PC-9 (cell line): ENCODE measurements around the gene C21orf58. TPM values are rescaled to one million over a fixed set of nuclear protein-coding genes. Genes with fewer than 3 reads are reported as not detected.

Experiments
- BruUV-seq: library from RNA; stranded (reverse); fragments of 400-500 nt; replicated peaks from 2 replicates; lab custom pipeline; 2021; lab: Mats Ljungman, UMichigan
- CTCF ChIA-PET: fragments of 300-600 bp; sonication (Branson Sonifier 250); formaldehyde crosslinking; loops from one replicate; lab custom pipeline; 2022; ENCODE audit warnings: antibody characterized with exemption; lab: Charles Lee
- POLR2A ChIA-PET: fragments of 300-600 bp; sonication (Branson Sonifier 250); formaldehyde crosslinking; loops from one replicate; lab custom pipeline; 2022; ENCODE audit warnings: antibody characterized with exemption; ENCODE audit not compliant: unreplicated experiment; lab: Charles Lee
- DNase-seq, 2 experiments: peaks; one replicate each; pipeline versions ENCODE4 v3.0.0 to v3.0.0-alpha.2; 2015 to 2022; ENCODE audit warnings: mixed read lengths in 1 of 2
- H2AFZ ChIP-seq: fragments of 200-600 bp; sonication (generic); 2 replicates; pipeline ENCODE4 v1.8.1; 2017; ENCODE audit warnings: antibody characterized with exemption
- H3F3A ChIP-seq: fragments of 200-600 bp; sonication (generic); 2 replicates; pipeline ENCODE4 v1.8.1; 2017; ENCODE audit warnings: antibody characterized with exemption, mild to moderate bottlenecking, low read depth; ENCODE audit not compliant: insufficient read depth
- H3K27ac ChIP-seq: fragments of 200-600 bp; sonication (generic); 2 replicates; pipeline ENCODE4 v1.6.1; 2016; ENCODE audit warnings: mixed run types
- H3K27me3 ChIP-seq: fragments of 200-600 bp; sonication (generic); 2 replicates; pipeline ENCODE4 v1.6.1; 2016; ENCODE audit warnings: low read depth, mixed run types; ENCODE audit not compliant: insufficient read depth
- H3K36me3 ChIP-seq: fragments of 200-600 bp; sonication (generic); 2 replicates; pipeline ENCODE4 v1.6.1; 2016; ENCODE audit warnings: low read depth, mixed run types
- H3K4me1 ChIP-seq: fragments of 200-600 bp; sonication (generic); replicated peaks from 2 replicates; pipeline ENCODE4 v1.6.1; 2016; ENCODE audit warnings: mixed run types; ENCODE audit not compliant: insufficient read depth
- H3K4me2 ChIP-seq: fragments of 200-600 bp; sonication (generic); 2 replicates; pipeline ENCODE4 v1.6.1; 2017; ENCODE audit warnings: mixed run types
- H3K4me3 ChIP-seq: fragments of 200-600 bp; sonication (generic); 2 replicates; pipeline ENCODE4 v1.6.1; 2016; ENCODE audit warnings: mixed run types
- H3K79me2 ChIP-seq: fragments of 200-600 bp; sonication (generic); 2 replicates; pipeline ENCODE4 v1.6.1; 2017; ENCODE audit warnings: low read depth, mixed run types
- H3K9me2 ChIP-seq: fragments of 200-600 bp; sonication (generic); 2 replicates; pipeline ENCODE4 v1.8.1; 2017; ENCODE audit warnings: mild to moderate bottlenecking; ENCODE audit not compliant: insufficient read depth
- H3K9me3 ChIP-seq: fragments of 200-600 bp; sonication (generic); 2 replicates; pipeline ENCODE4 v1.8.1; 2016; ENCODE audit warnings: low read depth; ENCODE audit not compliant: insufficient read depth
- H4K20me1 ChIP-seq: fragments of 200-600 bp; sonication (generic); 2 replicates; pipeline ENCODE4 v1.8.1; 2017; ENCODE audit not compliant: insufficient read depth
- CTCF ChIP-seq: fragments of 200-600 bp; sonication (generic); conservative IDR thresholded peaks from 2 replicates; pipeline ENCODE4 v1.6.1; 2017; ENCODE audit warnings: mixed run types, antibody characterized with exemption, mild to moderate bottlenecking, moderate library complexity
- EZH2 ChIP-seq: fragments of 200-600 bp; sonication (generic); IDR thresholded peaks from 2 replicates; pipeline ENCODE4 v1.8.0; 2017; ENCODE audit warnings: antibody characterized with exemption, low read depth
- intact Hi-C: fragments of 100-400 bp; cut with micrococcal nuclease; formaldehyde crosslinking; loops from one replicate; pipeline ENCODE4 v1.10.0; 2022; ENCODE audit not compliant: unreplicated experiment
- total RNA-seq: library from RNA; stranded (reverse); gene quantifications from 2 replicates; pipeline ENCODE4 v1.2.3, GENCODE V29; 2021

Gene C21orf58
- total RNA-seq, 1 experiment from 2014 or later: 28.9 TPM

- ChIA-PET CTCF (no interaction called here), POLR2A (no interaction called here)
- H3K4me2 ChIP-seq: no peak overlapping the region
- H3K4me1 ChIP-seq: no peaks in the 10 kb centered on the region
- no peak overlapping the region for H3K4me3 ChIP-seq
- no peak overlapping the region for H3K27ac ChIP-seq
- DNase-seq: no peak
- no peaks in the 10 kb centered on the region for H3F3A ChIP-seq
- no peak overlapping the region for H2AFZ ChIP-seq
- H3K9me2 ChIP-seq: no peaks in the 10 kb centered on the region
- no TSS peak for BruUV-seq
- intact Hi-C loops: no loop called here
- H4K20me1 ChIP-seq: no peaks in the 10 kb centered on the region
- no peaks in the 10 kb centered on the region for H3K9me3 ChIP-seq
- H3K36me3 ChIP-seq: no peaks in the 10 kb centered on the region
- no peaks in the 10 kb centered on the region for H3K79me2 ChIP-seq
- H3K27me3 ChIP-seq: no peaks in the 10 kb centered on the region
- TF ChIP-seq CTCF (no peak), EZH2 (no peak)
Measured at GRCh38 chr21:46361935-46362334, 38.3 kb upstream of the C21orf58 start.

GRCh38 chr21:46361176-46361575 lies 37.5 kb upstream of the C21orf58 start:
- Histone ChIP-seq H3K9me3 (no peaks in the 10 kb centered on the region), H3K36me3 (no peaks in the 10 kb centered on the region), H3K27me3 (no peaks in the 10 kb centered on the region), H3F3A (no peaks in the 10 kb centered on the region), H3K4me2 (no peak overlapping the region), H3K27ac (no peak overlapping the region), H3K4me1 (no peaks in the 10 kb centered on the region), H2AFZ (no peak overlapping the region), H3K4me3 (no peak overlapping the region), H3K9me2 (no peaks in the 10 kb centered on the region), H3K79me2 (no peaks in the 10 kb centered on the region), H4K20me1 (no peaks in the 10 kb centered on the region)
- POLR2A ChIA-PET: no interaction called here
- DNase-seq: no peak
- CTCF ChIA-PET: no interaction called here
- intact Hi-C loops: no loop called here
- no TSS peak for BruUV-seq
- TF ChIP-seq EZH2 (no peak), CTCF (no peak)

- no TSS peak for BruUV-seq
- POLR2A ChIA-PET: no interaction called here
Measured at GRCh38 chr21:46357684-46358425, 34.2 kb upstream of the C21orf58 start.

More at GRCh38 chr21:46357684-46358425, 34.2 kb upstream of the C21orf58 start:
- CTCF ChIA-PET: no interaction called here
- no peaks in the 10 kb centered on the region for H3K27me3 ChIP-seq
- H4K20me1 ChIP-seq: no peaks in the 10 kb centered on the region
- H3K4me2 ChIP-seq: no peak overlapping the region
- H3K9me2 ChIP-seq: no peaks in the 10 kb centered on the region
- no peaks in the 10 kb centered on the region for H3K4me1 ChIP-seq
- no peak overlapping the region for H2AFZ ChIP-seq
- H3F3A ChIP-seq: no peaks in the 10 kb centered on the region
- no peak for TF ChIP-seq CTCF
- no peak for TF ChIP-seq EZH2
- H3K27ac ChIP-seq: no peak overlapping the region
- no peak overlapping the region for H3K4me3 ChIP-seq
- no peak for DNase-seq
- intact Hi-C loops: no loop called here
- H3K36me3 ChIP-seq: no peaks in the 10 kb centered on the region
- no peaks in the 10 kb centered on the region for H3K79me2 ChIP-seq
- no peaks in the 10 kb centered on the region for H3K9me3 ChIP-seq
